ENCODE data around the gene GNPDA1.
"Not testable (repeated sequence)": the region's sequence is repeated elsewhere in the genome, so short reads cannot be mapped to it uniquely, and the experiment has no call there.

The GNPDA1 gene

DNA sequence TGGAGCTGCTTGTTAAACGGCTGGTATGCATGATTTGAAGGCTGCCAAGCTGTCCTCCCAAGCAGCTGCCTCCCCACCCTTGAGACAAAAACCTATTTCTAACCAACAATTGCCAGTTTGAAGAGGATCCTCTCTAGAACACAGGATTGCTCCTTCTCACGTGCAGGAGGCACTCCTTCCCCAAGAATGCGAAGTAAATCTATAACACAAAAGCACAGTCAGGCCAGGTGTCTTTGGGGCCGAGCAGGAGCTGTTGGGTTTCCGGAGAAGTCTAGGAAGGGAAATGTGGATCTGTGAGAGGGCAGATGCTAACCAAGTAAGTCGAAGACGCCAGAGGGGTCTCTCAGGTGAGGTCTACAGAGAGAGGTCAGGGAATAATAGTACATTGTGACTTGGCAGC, 35.4 kb upstream of the GNPDA1 start:
- no peak for DNase-seq (ENCODE audit: extremely low spot score)
- ChIA-PET CTCF (interaction anchor here (1.0 to 1.3 kb wide), 2 partner anchors 33 to 95 kb away, joined by 3 read pairs; no protein-coding TSS in a partner anchor), POLR2A (no interaction called here)
- TF ChIP-seq, protein P1, sequence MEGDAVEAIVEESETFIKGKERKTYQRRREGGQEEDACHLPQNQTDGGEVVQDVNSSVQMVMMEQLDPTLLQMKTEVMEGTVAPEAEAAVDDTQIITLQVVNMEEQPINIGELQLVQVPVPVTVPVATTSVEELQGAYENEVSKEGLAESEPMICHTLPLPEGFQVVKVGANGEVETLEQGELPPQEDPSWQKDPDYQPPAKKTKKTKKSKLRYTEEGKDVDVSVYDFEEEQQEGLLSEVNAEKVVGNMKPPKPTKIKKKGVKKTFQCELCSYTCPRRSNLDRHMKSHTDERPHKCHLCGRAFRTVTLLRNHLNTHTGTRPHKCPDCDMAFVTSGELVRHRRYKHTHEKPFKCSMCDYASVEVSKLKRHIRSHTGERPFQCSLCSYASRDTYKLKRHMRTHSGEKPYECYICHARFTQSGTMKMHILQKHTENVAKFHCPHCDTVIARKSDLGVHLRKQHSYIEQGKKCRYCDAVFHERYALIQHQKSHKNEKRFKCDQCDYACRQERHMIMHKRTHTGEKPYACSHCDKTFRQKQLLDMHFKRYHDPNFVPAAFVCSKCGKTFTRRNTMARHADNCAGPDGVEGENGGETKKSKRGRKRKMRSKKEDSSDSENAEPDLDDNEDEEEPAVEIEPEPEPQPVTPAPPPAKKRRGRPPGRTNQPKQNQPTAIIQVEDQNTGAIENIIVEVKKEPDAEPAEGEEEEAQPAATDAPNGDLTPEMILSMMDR (IDR thresholded peaks at IDR 0.05; ENCODE audit: control extremely low read depth, extremely low read depth, low read depth, missing control alignments) = no peak

DNA sequence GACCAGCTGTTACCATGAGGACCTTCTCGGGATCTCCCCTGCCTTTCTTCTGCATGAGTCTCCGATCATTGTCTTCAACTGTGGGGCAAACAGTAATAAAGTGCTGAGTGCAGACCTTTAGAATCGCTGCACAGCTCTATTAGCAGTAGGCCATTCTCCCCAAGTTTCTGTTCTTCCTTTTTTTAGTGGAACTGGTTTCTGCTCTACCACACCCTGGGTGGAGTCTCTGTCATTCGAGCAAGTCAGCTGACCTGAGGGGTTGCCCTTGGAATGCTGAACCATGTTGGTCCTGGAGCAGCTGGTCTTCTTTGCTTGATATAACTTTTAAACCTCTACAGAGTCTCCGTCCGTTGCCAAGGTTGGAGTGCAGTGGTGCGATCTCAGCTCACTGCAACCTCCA, 33.4 kb upstream of the GNPDA1 start:
- TF ChIP-seq, protein P1 (IDR thresholded peaks at IDR 0.05; ENCODE audit: control extremely low read depth, extremely low read depth, low read depth, missing control alignments) = no peak
- ChIA-PET POLR2A (no interaction called here), CTCF (interaction anchor here (1.1 kb wide), 1 partner anchor 22 kb away, joined by 3 read pairs; no protein-coding TSS in a partner anchor)
- DNase-seq (ENCODE audit: extremely low spot score) = no peak

DNA sequence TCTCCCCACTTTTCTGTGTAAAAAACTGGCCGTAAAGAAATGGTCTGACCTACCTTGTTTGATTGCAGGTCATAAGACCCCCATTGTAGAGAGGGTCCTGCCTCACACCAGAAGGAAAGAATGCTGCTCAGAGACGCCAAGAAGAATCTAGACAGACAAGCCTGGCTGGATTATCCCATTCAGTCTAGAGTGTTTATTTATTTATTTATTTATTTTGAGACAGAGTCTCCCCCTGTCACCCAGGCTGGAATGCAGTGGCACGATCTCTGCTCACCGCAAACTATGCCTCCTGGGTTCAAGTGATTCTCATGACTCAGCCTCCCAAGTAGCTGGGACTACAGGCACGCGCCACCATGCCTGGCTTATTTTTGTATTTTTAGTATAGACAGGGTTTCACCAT, 28.1 kb upstream of the GNPDA1 start:
- CTCF ChIA-PET; DNase-seq (ENCODE audit: extremely low spot score); POLR2A ChIA-PET: not testable (repeated sequence)

DNA sequence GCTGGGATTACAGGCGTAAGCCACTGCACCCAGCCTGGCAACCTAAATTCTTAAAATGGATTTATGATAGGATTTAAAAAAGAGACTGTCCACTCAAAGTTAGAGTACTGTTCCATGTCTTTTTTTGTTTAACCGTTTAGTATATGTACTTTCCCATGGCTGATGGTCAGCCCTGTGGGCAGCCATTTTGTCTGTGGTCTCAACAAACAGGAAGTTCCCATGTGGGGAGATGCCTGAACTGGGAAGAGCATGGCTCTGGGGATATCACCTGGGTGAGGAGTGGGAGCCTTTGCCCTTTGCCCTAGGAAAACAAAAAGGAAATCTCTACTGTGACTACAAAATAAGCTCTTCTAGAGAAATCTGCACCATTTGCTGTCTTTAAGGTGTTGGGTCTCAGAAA, 27.5 kb upstream of the GNPDA1 start:
- TF ChIP-seq, protein P1 (IDR thresholded peaks at IDR 0.05; ENCODE audit: control extremely low read depth, extremely low read depth, low read depth, missing control alignments) = no peak
- ChIA-PET CTCF (no interaction called here), POLR2A (no interaction called here)
- DNase-seq (ENCODE audit: extremely low spot score) = no peak

DNA sequence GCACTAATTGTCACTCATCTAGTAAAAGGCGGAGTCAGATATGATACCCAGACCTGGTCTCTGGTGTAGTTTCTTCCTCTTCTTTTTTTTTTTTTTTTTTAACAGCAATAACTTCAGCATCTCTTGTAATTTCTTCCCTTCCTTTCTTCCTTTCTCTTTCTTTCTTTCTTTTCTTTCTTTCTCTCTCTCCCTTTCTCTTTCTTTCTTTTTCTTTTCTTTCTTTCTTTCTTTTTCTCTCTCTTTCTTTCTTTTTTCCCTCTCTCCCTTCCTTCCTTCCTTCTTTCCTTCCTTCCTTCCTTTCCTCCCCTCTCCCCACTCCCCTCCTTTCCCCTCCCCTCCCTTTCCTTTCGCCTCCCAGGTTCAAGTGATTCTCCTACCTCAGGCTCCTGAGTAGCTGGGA, 25.9 kb upstream of the GNPDA1 start:
- CTCF ChIA-PET = no interaction called here
- no peak for DNase-seq (ENCODE audit: extremely low spot score)
- TF ChIP-seq, protein P1 (IDR thresholded peaks at IDR 0.05; ENCODE audit: control extremely low read depth, extremely low read depth, low read depth, missing control alignments) = no peak
- POLR2A ChIA-PET = no interaction called here

DNA sequence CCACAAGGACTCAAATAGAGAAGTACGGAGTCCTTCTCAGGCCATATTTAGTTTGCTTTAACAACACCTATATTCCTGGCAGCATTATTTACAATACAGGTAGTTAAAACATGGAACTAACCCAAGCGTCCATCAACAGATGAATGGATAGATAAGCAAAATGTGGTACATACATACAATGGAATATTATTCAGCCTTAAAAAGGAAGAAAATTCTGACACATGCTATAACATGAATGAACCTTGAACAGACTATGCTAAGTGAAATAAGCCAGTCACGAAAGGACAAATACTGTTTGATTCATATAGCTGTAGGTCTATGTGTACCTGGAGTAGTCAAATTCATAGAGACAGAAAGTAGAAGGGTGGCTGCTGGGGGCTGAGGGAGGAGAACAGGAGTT, 24.8 kb upstream of the GNPDA1 start:
- CTCF ChIA-PET; DNase-seq (ENCODE audit: extremely low spot score); POLR2A ChIA-PET: not testable (repeated sequence)

DNA sequence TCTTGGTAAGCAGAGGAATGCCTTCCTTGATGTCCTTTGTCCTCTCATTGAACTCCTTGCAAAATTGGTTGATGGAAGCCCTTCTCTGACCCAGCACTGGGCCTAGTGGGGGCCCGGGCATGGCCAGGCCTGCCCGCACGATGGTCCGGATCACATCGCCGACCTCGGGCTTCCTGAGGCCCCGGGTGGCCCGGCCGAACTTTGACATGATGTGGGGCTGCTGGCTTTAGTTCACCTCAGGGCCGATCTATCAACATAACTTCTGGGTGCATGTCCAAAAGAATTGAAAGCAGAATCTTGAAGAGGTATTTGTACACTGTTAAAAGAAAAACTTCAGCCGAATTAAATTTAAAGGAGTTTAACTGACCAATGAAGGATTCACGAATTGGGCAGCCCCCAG, 24.1 kb upstream of the GNPDA1 start:
- DNase-seq (ENCODE audit: extremely low spot score) = no peak
- TF ChIP-seq, protein P1 (IDR thresholded peaks at IDR 0.05; ENCODE audit: control extremely low read depth, extremely low read depth, low read depth, missing control alignments) = no peak
- CTCF ChIA-PET = no interaction called here
- POLR2A ChIA-PET = no interaction called here

DNA sequence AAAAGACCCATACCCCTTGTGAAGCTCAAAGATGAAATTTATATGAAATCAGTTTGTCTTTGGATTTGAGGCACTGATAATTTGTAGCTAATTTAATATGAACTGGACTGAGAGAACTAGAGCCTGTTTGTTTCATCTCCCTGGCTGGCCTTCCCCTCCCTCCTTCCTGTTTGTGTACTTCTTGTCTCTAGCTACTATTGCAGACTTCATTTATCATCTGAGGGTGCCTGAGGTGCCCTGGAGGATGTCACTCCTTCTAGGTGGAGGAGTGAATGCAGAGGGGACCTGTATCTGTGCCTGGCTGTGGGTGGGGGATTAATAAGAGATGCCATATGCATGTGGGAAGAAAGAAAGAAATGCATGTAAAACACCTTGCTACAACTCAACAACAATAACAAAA, 22.2 kb upstream of the GNPDA1 start:
- ChIA-PET POLR2A (no interaction called here), CTCF (interaction anchor here (1.4 to 1.5 kb wide), 2 partner anchors 15 to 109 kb away, joined by 3 read pairs; no protein-coding TSS in a partner anchor)
- TF ChIP-seq, protein P1 (IDR thresholded peaks at IDR 0.05; ENCODE audit: control extremely low read depth, extremely low read depth, low read depth, missing control alignments) = no peak
- DNase-seq (ENCODE audit: extremely low spot score) = no peak

DNA sequence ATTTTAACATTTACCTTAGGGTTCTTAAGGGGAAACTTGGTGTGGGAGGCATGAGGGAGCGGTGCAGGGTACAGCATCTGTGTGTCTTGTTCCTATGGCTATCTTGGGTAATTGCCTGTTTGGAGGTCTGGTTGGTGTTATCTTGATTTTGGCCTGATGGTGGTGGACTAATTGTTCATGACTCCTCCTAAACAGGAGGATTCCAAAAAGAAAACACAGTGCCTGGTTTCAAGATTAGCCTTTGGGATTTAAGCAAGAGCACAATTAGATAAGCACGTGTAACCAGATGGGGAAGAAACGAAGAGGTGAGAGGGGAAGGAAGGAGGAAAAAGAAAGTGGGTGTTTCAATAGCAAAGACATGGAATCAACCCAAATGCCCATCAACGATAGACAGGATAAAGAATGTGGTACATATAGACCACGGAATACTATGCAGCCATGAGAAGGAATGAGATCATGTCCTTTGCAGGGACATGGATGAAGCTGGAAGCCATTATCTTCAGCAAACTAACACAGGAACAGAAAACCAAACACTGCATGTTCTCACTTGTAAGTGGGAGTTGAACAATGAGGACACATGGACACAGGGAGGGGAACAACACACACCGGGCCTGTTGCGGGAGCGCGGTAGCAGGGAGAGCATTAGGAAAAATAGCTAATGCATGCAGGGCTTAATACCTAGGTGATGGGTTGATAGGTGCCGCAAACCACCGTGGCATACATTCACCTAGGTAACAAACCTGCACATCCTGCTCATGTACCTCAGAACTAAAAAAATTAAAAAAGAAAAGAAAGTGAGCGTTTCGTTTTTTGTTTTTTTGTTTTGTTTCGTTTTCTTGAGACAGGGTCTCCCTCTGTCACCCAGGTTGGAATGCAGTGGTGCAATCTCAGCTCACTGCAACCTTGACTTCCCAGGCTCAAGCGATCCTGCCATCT, 21.1 kb upstream of the GNPDA1 start:
- CTCF ChIA-PET = interaction anchor here (0.9 to 1.5 kb wide), 2 partner anchors 73 to 110 kb away, joined by 3 read pairs; no protein-coding TSS in a partner anchor
- DNase-seq (ENCODE audit: extremely low spot score); POLR2A ChIA-PET: not testable (repeated sequence)

All from GM10248 (cell line).